ENCODE results near the gene PDHX.
A peak's percentile ranks its signal among the peaks of the same experiment; 100 is the strongest.

PDHX gene

DNA sequence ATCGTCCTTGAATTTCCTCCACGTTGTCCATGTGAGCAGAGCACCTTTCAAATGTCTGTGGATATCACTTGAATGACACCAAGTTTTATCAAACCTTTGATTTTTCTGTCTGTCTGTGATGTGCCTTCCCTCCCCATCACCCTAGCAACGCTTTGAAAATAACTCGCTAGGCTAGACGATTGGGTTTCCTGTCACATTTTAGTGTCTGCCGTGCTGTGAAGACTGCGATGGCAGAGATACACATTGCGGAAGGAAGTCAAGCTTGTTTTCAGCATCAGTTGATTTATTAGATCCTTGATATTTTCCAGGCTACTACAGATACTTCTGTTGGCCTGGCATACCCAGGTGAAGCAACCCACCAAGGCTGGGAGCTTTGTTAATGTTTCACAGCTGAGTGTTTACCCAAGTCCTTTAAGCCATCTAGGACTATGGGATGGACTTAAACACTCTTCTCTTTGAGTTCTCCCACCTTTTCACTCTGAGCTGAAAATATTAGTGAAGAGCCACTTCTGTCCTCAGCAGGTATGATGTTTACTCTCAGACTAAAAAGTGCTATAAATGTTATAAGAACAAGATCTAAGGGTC lies 128.9 kb downstream of the PDHX start:
- TF ChIP-seq, protein P1, sequence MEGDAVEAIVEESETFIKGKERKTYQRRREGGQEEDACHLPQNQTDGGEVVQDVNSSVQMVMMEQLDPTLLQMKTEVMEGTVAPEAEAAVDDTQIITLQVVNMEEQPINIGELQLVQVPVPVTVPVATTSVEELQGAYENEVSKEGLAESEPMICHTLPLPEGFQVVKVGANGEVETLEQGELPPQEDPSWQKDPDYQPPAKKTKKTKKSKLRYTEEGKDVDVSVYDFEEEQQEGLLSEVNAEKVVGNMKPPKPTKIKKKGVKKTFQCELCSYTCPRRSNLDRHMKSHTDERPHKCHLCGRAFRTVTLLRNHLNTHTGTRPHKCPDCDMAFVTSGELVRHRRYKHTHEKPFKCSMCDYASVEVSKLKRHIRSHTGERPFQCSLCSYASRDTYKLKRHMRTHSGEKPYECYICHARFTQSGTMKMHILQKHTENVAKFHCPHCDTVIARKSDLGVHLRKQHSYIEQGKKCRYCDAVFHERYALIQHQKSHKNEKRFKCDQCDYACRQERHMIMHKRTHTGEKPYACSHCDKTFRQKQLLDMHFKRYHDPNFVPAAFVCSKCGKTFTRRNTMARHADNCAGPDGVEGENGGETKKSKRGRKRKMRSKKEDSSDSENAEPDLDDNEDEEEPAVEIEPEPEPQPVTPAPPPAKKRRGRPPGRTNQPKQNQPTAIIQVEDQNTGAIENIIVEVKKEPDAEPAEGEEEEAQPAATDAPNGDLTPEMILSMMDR (conservative IDR thresholded peaks at IDR 0.05; ENCODE audit: low read length), result no peak
- TF ChIP-seq EZH2phosphoT487 (IDR thresholded peaks at IDR 0.05; ENCODE audit: borderline replicate concordance), result no peak
- no peaks in the 10 kb centered on the region for H3K9me3 ChIP-seq (ENCODE audit: insufficient read depth, low read depth, low read length)
- H3K79me2 ChIP-seq (ENCODE audit: insufficient read depth, low read length), result no peaks in the 10 kb centered on the region
- no peak overlapping the region for H2AFZ ChIP-seq (ENCODE audit: low read length)
- no peaks in the 10 kb centered on the region for H4K20me1 ChIP-seq (ENCODE audit: insufficient read depth, low read length, poor library complexity, severe bottlenecking)
- peak overlapping the region; percentile 74 for H3K4me2 ChIP-seq (ENCODE audit: low read depth, low read length, poor library complexity, severe bottlenecking)
- peak overlapping the region; percentile 56 for H3K4me3 ChIP-seq (ENCODE audit: low read length, poor library complexity, severe bottlenecking)
- H3K9ac ChIP-seq (ENCODE audit: low read depth, low read length, poor library complexity, severe bottlenecking), result peak overlapping the region; percentile 63
- peaks cover 90% of the 10 kb centered on the region for H3K4me1 ChIP-seq (ENCODE audit: insufficient read depth, low read length, poor library complexity, severe bottlenecking)
- no peaks in the 10 kb centered on the region for H3K9me2 ChIP-seq (replicated peaks; ENCODE audit: low read depth, low read length)
- no peaks in the 10 kb centered on the region for H3K27me3 ChIP-seq (ENCODE audit: insufficient read depth, low read length, poor library complexity, severe bottlenecking)
- peaks cover 8% of the 10 kb centered on the region for H3F3A ChIP-seq (ENCODE audit: low read depth)
- H3K36me3 ChIP-seq (ENCODE audit: insufficient read depth, low read length), result no peaks in the 10 kb centered on the region

Data from Loucy (cell line).